GM21529 (cell line): ENCODE measurements around the gene R3HDML.

Experiments
- ATAC-seq: cut with Tn5 transposase; IDR thresholded peaks from one replicate; pipeline ENCODE4 v1.9.1; 2021; ENCODE audit not compliant: unreplicated experiment

R3HDML gene

DNA sequence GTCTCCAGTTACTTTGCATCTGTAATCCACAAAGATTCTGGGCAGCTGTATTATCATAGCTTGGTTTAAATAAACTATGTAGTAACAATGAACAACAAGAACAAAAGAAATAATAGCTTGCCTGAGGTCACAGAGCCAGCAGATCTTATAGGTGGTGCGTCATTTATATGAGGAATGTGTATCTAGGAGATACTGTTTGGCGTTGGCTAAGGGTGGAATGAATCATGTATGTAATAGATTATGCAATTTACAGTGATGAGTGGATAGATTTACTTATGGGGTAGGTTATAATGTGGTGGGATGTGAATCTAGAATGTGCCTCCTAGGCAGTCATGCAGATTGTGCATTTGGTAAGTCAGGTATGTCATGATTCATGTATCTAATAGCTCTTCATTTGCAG lies 61.5 kb downstream of the R3HDML start:
- ATAC-seq: no peak

DNA sequence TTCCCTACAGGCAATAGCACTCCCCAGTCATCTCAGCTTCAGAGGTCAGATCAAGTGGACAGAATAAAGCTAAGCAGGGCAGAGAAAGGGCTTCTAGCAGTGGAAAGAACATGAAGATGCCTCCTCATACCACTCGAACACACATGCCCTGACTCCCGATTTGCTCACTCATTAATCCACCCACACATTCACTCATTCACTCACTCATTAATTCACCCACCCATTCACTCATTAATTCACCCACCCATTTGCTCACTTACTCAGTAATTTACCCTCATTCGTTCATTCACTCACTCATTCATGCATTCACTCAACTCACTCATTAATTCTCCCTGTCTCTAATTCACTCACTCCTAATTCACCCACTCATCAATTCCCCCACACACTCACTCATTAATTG lies 62.6 kb downstream of the R3HDML start:
- no peak for ATAC-seq

DNA sequence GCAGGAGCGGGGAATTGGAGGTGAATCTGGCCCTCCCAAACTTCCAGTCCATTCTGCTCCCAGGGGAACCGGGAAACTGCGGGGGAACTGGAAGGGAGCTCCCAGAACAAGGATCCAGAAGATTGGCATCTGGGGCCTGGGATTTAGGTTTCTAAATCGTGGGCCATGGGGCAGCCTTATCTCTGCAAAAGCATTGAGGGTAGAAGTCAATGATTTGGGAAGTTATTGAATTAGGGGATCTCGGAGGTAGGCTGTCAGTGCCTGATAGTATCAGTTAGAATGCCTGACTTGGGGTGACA lies 63.8 kb downstream of the R3HDML start:
- ATAC-seq: no peak
